ENCODE results near the gene HORMAD2.

DNA sequence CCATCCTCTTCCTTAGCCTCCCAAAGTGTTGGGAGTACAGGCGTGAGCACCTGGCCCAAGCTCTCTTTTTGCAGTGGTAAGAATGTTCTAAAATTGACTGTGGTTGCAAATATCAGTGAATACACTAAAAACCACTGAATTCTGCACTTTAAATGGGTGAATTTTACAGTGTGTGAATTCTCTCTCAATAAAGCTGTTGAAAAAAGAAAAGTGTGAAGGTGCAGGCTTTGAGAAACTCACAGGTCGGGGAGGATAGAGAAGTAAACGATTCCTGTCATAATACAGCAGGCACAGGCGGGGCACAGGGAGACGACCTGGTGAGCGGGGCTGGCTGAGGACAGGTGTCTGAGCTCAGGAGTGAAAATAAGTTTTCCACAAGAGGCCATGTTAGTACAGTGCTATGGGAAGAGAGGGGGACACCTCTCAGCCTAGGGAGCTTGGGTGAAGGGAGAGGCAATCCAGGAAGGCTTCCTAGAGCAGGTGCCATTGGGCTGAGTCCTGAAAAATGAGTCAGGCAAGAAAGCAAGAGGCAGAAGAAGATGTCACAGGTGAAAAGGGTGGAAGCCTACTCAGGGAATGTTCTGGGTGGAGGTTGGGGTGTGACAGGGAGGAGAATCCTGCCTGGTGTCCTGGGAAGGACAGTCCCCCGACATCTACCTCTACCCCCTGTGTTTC lies 140.2 kb downstream of the HORMAD2 start:
- no peak for TF ChIP-seq RAD21 (IDR thresholded peaks at IDR 0.05; ENCODE audit: low read depth)
- TF ChIP-seq, protein P1, sequence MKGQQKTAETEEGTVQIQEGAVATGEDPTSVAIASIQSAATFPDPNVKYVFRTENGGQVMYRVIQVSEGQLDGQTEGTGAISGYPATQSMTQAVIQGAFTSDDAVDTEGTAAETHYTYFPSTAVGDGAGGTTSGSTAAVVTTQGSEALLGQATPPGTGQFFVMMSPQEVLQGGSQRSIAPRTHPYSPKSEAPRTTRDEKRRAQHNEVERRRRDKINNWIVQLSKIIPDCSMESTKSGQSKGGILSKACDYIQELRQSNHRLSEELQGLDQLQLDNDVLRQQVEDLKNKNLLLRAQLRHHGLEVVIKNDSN (IDR thresholded peaks at IDR 0.05), result no peak
- TF ChIP-seq YY1 (IDR thresholded peaks at IDR 0.05; ENCODE audit: low read depth), result no peak
